Activated naive CD4-positive, alpha-beta T cell treated with anti-CD3 and anti-CD28 coated beads, Interleukin-2, amount 50 U/mL, for 24 hours (primary cell): ENCODE measurements around the gene GJB4.
A peak's percentile ranks its signal among the peaks of the same experiment; 100 is the strongest.

Experiments
- H3K27ac Mint-ChIP-seq: one replicate; pipeline ENCODE4 v1.8.0; 2021; ENCODE audit warnings: mild to moderate bottlenecking, mixed read lengths
- H3K27me3 Mint-ChIP-seq: one replicate; pipeline ENCODE4 v1.8.0; 2021; ENCODE audit warnings: mixed read lengths
- H3K36me3 Mint-ChIP-seq: one replicate; pipeline ENCODE4 v1.8.0; 2021; ENCODE audit warnings: mixed read lengths
- H3K4me1 Mint-ChIP-seq: one replicate; pipeline ENCODE4 v1.8.0; 2021; ENCODE audit warnings: mixed read lengths
- H3K4me3 Mint-ChIP-seq: one replicate; pipeline ENCODE4 v1.8.0; 2021; ENCODE audit warnings: mild to moderate bottlenecking, mixed read lengths
- H3K9me3 Mint-ChIP-seq: one replicate; pipeline ENCODE4 v1.8.0; 2021; ENCODE audit warnings: mixed read lengths

Gene GJB4

DNA sequence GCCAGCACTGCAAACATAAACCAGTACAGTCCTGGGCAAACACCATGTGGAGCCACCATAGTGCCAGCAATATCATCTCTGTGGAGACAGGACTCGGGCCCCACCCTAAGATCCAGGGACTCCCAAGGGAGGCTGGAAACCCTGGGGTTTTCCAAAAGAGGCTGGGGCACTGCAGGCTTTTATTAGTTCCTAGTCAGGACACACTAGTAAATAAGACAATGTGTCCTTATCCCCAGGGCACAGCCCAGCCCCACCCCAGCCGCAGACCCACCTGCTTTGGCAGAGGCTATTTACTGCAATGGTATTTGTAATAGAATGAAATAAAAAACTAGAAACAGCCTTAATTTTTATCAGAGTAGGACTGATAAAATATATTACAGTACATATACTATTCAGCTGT lies 21.0 kb downstream of the GJB4 start:
- H3K36me3 Mint-ChIP-seq, result no peaks in the 10 kb centered on the region
- H3K4me3 Mint-ChIP-seq, result no peak overlapping the region
- H3K27ac Mint-ChIP-seq, result no peak overlapping the region
- peaks cover 3% of the 10 kb centered on the region for H3K4me1 Mint-ChIP-seq
- H3K9me3 Mint-ChIP-seq, result no peaks in the 10 kb centered on the region
- peaks cover 24% of the 10 kb centered on the region for H3K27me3 Mint-ChIP-seq

DNA sequence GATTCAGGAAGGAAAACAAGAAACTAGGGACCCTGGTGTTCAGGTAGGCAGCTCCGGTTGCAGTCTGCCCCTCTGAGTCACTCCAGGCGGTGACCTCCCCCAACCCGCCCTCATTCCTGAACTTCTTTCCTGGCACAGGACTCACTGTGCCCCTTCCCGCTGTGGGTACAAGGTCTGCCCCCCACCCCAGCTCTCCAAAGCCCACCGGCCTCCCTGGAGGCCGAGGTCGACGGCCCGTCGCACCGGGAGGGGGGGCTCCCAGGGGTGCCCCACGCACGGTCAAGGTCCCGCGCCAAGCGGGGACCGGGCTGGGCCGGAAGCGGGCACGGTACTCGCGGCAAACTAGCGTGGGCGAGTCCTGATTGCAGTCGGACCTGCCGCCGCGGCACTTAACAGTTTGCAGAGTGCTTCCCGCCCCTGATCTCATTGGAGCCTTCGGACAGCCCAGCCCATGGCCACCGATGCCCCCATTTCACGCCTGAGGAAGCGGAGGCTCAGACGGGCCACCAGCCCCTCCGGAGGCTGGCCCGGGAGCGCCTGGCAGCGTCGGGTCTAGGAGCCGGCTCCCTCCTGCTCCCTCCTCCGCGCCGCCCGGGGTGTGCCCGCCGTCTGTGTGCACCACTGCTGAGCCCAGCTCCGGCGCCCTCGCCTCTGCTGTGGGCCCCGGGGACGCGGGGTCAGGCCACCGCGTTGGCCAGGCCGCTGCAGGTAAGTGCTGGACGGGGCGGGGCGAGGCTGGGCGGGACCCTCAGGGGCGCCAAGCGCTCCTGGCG lies 21.7 kb downstream of the GJB4 start, which contains the start of gene GJB3:
TSS of gene GJB3 (plus strand) at position 144 of the 773 bp plus-strand sequence. CDS start 3,549 bp downstream, outside the sequence.
- Mint-ChIP-seq H3K27ac (no peak within 1 kb of the TSS), H3K36me3 (no peaks in the 10 kb centered on the region), H3K4me3 (peak within 1 kb of the TSS; percentile 8), H3K4me1 (peaks cover 3% of the 10 kb centered on the region), H3K27me3 (peaks cover 24% of the 10 kb centered on the region), H3K9me3 (no peaks in the 10 kb centered on the region)

DNA sequence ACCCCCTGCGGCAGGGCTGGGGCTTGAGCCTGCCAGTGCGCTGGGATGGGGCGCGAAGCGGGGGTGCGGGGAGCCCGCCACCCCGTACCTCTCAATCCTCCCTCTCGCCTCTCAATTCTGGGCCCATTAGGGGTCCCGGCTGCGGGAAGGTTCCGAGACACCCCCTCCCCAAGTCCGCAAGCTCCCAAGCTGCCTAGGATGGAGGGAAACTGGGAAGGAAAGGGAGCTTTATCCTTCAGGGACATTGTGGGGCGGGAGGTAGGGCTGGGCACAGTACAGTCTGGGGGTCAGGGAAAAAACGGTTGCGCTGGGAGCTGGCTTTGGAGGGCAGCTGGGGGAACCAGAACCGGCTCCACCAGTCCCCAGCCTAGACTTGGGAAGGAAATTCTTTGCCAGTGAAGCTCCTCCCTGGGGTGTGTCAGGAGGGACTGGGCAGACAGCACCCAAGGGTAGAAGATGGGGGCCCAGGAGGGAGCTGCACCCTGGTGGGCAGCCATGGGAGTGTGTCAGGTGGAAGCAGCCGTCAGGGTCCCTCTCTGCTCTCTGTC lies 22.4 kb downstream of the GJB4 start:
- peaks cover 25% of the 10 kb centered on the region for H3K27me3 Mint-ChIP-seq
- peaks cover 3% of the 10 kb centered on the region for H3K4me1 Mint-ChIP-seq
- H3K36me3 Mint-ChIP-seq, result no peaks in the 10 kb centered on the region
- H3K9me3 Mint-ChIP-seq, result no peaks in the 10 kb centered on the region
- no peak overlapping the region for H3K27ac Mint-ChIP-seq
- peak overlapping the region; percentile 24 for H3K4me3 Mint-ChIP-seq

DNA sequence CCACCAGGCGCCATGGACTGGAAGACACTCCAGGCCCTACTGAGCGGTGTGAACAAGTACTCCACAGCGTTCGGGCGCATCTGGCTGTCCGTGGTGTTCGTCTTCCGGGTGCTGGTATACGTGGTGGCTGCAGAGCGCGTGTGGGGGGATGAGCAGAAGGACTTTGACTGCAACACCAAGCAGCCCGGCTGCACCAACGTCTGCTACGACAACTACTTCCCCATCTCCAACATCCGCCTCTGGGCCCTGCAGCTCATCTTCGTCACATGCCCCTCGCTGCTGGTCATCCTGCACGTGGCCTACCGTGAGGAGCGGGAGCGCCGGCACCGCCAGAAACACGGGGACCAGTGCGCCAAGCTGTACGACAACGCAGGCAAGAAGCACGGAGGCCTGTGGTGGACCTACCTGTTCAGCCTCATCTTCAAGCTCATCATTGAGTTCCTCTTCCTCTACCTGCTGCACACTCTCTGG lies 25.2 kb downstream of the GJB4 start:
- Mint-ChIP-seq H3K27ac (no peak overlapping the region), H3K4me1 (peaks cover 3% of the 10 kb centered on the region), H3K27me3 (peaks cover 16% of the 10 kb centered on the region), H3K9me3 (no peaks in the 10 kb centered on the region), H3K36me3 (no peaks in the 10 kb centered on the region), H3K4me3 (no peak overlapping the region)

DNA sequence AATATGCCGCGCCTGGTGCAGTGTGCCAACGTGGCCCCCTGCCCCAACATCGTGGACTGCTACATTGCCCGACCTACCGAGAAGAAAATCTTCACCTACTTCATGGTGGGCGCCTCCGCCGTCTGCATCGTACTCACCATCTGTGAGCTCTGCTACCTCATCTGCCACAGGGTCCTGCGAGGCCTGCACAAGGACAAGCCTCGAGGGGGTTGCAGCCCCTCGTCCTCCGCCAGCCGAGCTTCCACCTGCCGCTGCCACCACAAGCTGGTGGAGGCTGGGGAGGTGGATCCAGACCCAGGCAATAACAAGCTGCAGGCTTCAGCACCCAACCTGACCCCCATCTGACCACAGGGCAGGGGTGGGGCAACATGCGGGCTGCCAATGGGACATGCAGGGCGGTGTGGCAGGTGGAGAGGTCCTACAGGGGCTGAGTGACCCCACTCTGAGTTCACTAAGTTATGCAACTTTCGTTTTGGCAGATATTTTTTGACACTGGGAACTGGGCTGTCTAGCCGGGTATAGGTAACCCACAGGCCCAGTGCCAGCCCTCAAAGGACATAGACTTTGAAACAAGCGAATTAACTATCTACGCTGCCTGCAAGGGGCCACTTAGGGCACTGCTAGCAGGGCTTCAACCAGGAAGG lies 25.8 kb downstream of the GJB4 start:
- peaks cover 15% of the 10 kb centered on the region for H3K27me3 Mint-ChIP-seq
- no peak overlapping the region for H3K4me3 Mint-ChIP-seq
- H3K4me1 Mint-ChIP-seq, result peaks cover 3% of the 10 kb centered on the region
- H3K9me3 Mint-ChIP-seq, result no peaks in the 10 kb centered on the region
- H3K27ac Mint-ChIP-seq, result no peak overlapping the region
- no peaks in the 10 kb centered on the region for H3K36me3 Mint-ChIP-seq

DNA sequence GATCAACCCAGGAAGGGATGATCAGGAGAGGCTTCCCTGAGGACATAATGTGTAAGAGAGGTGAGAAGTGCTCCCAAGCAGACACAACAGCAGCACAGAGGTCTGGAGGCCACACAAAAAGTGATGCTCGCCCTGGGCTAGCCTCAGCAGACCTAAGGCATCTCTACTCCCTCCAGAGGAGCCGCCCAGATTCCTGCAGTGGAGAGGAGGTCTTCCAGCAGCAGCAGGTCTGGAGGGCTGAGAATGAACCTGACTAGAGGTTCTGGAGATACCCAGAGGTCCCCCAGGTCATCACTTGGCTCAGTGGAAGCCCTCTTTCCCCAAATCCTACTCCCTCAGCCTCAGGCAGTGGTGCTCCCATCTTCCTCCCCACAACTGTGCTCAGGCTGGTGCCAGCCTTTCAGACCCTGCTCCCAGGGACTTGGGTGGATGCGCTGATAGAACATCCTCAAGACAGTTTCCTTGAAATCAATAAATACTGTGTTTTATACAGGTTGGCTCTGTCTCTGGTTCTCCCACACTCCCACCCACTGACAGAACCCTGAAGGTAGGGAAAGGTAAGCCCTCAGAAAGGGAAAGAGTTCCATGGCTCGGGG lies 26.4 kb downstream of the GJB4 start:
- Mint-ChIP-seq H3K9me3 (no peaks in the 10 kb centered on the region), H3K4me1 (no peaks in the 10 kb centered on the region), H3K27me3 (peaks cover 13% of the 10 kb centered on the region), H3K36me3 (no peaks in the 10 kb centered on the region), H3K4me3 (no peak overlapping the region), H3K27ac (no peak overlapping the region)

DNA sequence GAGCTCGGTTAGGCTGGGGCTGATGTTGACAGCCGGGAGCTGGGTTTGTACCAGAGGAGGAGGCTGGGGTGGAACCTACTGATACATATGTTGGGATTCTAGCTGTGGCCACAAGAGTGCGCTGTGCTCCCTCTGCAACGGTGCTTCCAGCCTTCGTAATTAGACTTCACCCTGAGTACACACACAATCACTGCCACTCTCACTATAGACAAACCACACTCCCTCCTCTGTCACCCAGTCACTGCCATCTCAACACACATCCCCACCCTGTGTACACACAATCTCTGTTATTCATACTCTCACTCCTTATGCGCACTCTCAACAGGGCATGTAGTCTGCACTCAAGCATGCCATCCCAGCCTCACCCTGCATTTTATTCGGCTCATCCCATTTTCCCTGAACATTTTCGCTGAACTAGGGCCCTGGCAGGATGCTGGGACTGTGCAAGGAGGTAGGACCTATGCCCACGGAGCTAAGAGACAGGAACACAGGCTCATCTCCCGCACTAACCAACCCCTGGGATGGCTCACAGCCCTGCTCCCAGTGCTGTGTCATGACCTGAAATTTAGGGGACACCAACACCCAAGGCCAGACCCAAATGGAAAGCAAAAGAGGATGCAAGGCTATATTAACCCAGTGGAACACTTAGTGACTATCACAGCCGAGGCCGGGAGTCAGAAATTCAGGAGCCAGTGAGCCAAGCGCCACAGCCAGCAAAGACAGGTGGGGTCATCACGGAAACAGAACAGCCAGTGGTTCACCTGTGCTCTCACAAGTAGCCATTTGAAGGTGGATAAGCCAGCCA lies 27.2 kb downstream of the GJB4 start:
- Mint-ChIP-seq H3K9me3 (no peaks in the 10 kb centered on the region), H3K27me3 (peaks cover 14% of the 10 kb centered on the region), H3K36me3 (no peaks in the 10 kb centered on the region), H3K4me1 (no peaks in the 10 kb centered on the region), H3K27ac (no peak overlapping the region), H3K4me3 (no peak overlapping the region)

DNA sequence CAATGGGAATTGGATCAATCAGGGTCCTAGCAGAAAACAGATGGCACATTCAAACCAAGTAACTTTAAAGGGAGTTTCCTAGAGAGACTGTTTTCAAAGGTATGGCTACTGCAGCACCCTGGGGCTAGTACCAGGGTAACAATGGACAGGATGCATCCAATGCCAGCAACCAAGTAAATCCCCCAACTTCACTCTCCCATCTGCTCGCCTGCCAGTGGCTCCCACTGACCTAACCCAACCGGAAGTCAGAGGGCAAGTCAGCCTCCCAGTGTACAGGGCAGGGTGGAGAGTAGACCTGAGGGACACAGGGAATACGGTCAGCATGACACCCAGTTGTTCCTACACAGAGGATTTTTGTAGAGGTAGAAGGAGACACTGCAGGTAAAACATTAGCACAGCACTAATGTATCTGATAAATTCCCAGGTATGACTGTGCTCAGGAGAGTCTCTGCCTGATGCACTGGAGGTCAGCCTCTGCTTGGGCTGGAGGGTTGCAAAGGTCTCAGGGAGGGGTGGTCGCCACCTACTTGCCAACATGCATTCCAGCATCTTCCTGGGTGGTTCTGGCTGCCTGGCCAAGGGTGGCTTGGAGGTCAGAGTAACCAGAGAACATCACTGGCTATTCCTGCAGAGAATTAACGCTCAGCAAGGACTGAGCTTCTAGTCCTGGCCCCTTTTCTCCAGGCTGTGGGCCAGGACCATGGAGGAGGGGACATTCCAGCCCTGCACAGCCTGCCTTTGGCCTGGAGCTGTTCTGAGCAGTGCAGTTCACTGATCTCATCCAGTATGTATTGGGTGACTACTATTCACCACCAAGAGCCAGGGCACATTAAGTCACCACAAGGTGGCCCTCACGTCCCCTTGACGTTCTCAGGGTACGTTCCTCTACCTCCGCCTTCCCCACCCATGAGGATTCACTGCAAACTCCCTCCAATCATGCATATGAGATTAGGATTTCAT lies 28.2 kb downstream of the GJB4 start:
- H3K4me3 Mint-ChIP-seq, result no peak overlapping the region
- H3K36me3 Mint-ChIP-seq, result no peaks in the 10 kb centered on the region
- peaks cover 13% of the 10 kb centered on the region for H3K27me3 Mint-ChIP-seq
- H3K27ac Mint-ChIP-seq, result no peak overlapping the region
- peaks cover 4% of the 10 kb centered on the region for H3K4me1 Mint-ChIP-seq
- H3K9me3 Mint-ChIP-seq, result no peaks in the 10 kb centered on the region

DNA sequence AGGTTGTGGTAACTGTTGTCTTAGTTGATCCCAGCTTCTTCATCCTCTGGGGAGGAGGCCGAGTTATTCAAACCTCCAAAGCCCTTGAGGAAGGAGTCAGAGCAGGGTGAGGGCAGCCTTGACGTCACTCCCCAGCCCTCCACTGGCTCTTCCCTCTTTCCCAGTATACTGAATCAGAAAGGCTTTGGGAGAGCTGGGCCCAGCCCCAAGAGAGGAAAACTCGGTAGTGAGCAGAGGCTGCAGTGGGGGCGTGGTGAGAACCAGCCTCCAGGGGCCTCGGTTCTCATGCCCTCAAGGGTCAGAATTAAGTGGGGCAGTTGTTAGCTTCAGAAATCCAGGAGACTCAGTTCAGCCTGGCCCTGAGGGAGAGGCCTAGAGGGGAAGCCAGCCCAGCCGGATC lies 31.4 kb downstream of the GJB4 start:
- Mint-ChIP-seq H3K27me3 (peaks cover 9% of the 10 kb centered on the region), H3K9me3 (no peaks in the 10 kb centered on the region)

DNA sequence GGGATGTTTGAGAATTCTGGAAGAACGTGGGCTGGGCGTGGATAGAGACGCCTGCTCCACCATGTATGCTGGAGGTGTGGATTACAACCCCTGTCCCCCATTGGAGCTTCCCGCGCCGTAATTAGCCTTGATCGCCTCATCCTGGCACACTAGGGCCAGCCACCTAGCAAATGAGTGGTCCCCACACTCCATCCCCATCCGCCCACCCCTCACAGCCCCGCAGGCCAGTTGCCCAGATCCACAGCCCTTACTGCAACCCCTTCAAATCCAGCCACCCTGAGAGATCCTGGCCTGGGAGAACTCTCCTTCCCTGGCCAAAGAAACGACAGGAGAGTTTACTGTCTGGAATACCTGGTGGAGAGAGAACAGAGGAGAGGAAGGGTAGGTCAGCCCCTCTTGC lies 32.9 kb downstream of the GJB4 start:
- H3K27me3 Mint-ChIP-seq, result peaks cover 7% of the 10 kb centered on the region
- H3K36me3 Mint-ChIP-seq, result no peaks in the 10 kb centered on the region
- peaks cover 4% of the 10 kb centered on the region for H3K4me1 Mint-ChIP-seq
- H3K27ac Mint-ChIP-seq, result peak overlapping the region; percentile 23
- peak overlapping the region; percentile 64 for H3K4me3 Mint-ChIP-seq
- H3K9me3 Mint-ChIP-seq, result no peaks in the 10 kb centered on the region

More for the DNA sequence above, 31.4 kb downstream of the GJB4 start:
- Mint-ChIP-seq H3K4me3 (no peak overlapping the region), H3K4me1 (peaks cover 4% of the 10 kb centered on the region), H3K36me3 (no peaks in the 10 kb centered on the region), H3K27ac (no peak overlapping the region)

DNA sequence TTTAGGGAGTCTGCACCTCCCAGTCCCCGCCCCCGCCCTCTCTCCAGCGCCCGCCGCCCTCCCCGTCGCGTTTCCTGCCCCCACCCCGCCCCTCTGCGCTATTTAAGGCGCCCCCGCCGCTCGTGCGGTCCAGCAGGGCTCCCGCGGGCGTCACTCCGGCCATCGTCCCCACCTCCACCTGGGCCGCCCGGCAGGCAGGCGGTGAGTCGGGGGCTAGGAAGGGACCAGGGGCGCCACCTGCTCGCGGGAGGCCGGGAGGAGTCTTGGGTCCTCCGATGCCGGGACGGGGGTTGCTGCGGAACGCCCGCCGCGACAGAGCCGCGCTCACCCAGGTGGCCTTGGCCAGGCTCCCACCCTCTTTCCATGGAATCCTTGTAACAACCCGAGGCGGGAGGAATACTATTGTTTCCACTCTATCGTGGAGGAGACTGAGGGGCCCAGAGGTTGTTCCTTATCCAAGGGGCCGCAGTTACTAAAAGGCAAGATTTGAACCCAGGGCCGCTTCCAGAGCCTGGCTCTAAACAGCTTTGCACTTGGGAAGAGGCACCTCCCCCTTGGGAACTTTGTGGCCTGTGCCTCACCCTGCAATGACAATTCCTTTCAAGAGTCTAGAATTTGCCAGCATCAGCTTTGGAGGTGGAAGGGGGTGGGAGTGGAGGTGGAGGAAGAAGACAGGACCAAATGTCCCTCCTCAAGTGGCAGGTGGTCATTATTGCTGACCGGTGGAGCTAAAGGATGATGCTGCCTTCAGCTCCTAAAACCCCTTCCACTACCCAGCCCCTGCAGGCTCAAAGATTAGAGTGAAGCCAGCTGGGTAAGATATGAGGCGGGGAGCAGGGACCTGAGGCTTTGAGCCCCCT lies 33.6 kb downstream of the GJB4 start, which contains the start of gene GJA4:
TSS of gene GJA4 (plus strand) at position 132 of the 860 bp plus-strand sequence. CDS start 1,215 bp downstream, outside the sequence.
- Mint-ChIP-seq H3K27me3 (peaks cover 7% of the 10 kb centered on the region), H3K4me1 (peaks cover 4% of the 10 kb centered on the region), H3K4me3 (peak within 1 kb of the TSS; percentile 64), H3K36me3 (no peaks in the 10 kb centered on the region), H3K9me3 (no peaks in the 10 kb centered on the region), H3K27ac (peak within 1 kb of the TSS; percentile 23)

DNA sequence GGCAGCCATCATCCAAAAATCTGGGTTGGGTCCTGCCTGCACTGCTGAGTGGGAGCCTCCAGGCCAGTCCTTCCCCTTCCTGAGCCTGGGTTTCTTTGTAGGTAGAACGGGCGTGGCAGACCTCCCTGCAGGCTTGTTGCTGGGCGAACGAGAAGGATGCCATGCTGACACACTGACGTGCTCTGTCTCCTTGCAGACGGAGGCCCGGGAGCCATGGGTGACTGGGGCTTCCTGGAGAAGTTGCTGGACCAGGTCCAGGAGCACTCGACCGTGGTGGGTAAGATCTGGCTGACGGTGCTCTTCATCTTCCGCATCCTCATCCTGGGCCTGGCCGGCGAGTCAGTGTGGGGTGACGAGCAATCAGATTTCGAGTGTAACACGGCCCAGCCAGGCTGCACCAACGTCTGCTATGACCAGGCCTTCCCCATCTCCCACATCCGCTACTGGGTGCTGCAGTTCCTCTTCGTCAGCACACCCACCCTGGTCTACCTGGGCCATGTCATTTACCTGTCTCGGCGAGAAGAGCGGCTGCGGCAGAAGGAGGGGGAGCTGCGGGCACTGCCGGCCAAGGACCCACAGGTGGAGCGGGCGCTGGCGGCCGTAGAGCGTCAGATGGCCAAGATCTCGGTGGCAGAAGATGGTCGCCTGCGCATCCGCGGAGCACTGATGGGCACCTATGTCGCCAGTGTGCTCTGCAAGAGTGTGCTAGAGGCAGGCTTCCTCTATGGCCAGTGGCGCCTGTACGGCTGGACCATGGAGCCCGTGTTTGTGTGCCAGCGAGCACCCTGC lies 34.7 kb downstream of the GJB4 start:
- no peak overlapping the region for H3K27ac Mint-ChIP-seq
- no peaks in the 10 kb centered on the region for H3K9me3 Mint-ChIP-seq
- H3K36me3 Mint-ChIP-seq, result no peaks in the 10 kb centered on the region
- peaks cover 4% of the 10 kb centered on the region for H3K4me1 Mint-ChIP-seq
- H3K4me3 Mint-ChIP-seq, result no peak overlapping the region
- peaks cover 7% of the 10 kb centered on the region for H3K27me3 Mint-ChIP-seq

DNA sequence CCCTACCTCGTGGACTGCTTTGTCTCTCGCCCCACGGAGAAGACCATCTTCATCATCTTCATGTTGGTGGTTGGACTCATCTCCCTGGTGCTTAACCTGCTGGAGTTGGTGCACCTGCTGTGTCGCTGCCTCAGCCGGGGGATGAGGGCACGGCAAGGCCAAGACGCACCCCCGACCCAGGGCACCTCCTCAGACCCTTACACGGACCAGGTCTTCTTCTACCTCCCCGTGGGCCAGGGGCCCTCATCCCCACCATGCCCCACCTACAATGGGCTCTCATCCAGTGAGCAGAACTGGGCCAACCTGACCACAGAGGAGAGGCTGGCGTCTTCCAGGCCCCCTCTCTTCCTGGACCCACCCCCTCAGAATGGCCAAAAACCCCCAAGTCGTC lies 35.2 kb downstream of the GJB4 start:
- Mint-ChIP-seq H3K27ac (no peak overlapping the region), H3K4me1 (peaks cover 4% of the 10 kb centered on the region), H3K9me3 (no peaks in the 10 kb centered on the region), H3K36me3 (no peaks in the 10 kb centered on the region), H3K4me3 (no peak overlapping the region), H3K27me3 (peaks cover 4% of the 10 kb centered on the region)
